Measurements from ENCODE around the gene METTL1. TPM values are rescaled to one million over a fixed set of nuclear protein-coding genes. Genes with fewer than 3 reads are reported as not detected.

METTL1 gene
- total and polyA plus RNA-seq, 7 donors: 3.8 to 16.7 (median 9.3) TPM

- intact Hi-C loops (cut with DNase I): no loop called here
- peaks cover 12 to 26% (median 17%) of the 10 kb centered on the region in 3 donors for H3K27me3 ChIP-seq
- TF ChIP-seq POLR2A (IDR thresholded peaks at IDR 0.05): no peak
- no peak for TF ChIP-seq EP300 (IDR thresholded peaks at IDR 0.05)
- TF ChIP-seq, protein P1, sequence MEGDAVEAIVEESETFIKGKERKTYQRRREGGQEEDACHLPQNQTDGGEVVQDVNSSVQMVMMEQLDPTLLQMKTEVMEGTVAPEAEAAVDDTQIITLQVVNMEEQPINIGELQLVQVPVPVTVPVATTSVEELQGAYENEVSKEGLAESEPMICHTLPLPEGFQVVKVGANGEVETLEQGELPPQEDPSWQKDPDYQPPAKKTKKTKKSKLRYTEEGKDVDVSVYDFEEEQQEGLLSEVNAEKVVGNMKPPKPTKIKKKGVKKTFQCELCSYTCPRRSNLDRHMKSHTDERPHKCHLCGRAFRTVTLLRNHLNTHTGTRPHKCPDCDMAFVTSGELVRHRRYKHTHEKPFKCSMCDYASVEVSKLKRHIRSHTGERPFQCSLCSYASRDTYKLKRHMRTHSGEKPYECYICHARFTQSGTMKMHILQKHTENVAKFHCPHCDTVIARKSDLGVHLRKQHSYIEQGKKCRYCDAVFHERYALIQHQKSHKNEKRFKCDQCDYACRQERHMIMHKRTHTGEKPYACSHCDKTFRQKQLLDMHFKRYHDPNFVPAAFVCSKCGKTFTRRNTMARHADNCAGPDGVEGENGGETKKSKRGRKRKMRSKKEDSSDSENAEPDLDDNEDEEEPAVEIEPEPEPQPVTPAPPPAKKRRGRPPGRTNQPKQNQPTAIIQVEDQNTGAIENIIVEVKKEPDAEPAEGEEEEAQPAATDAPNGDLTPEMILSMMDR (IDR thresholded peaks at IDR 0.05): no peak
- no peak for TF ChIP-seq POLR2AphosphoS5 (IDR thresholded peaks at IDR 0.05)
- no peaks in the 10 kb centered on the region for H3K9me3 ChIP-seq
- no peak overlapping the region for H3K4me3 ChIP-seq
- WGBS, 2 donors: 92 to 94% methylated on average over 25 of the region's 25 CpGs
- H3K36me3 ChIP-seq: peaks cover 0 to 22% (median 13%) of the 10 kb centered on the region in 4 donors
- no peak overlapping the region for H3K27ac ChIP-seq
- peaks cover 0 to 23% (median 20%) of the 10 kb centered on the region in 4 donors for H3K4me1 ChIP-seq
- peak; percentile 54 for DNase-seq
These were observed 13.1 kb downstream of the METTL1 start for GRCh38 chr12:57758552-57759359.

- Histone ChIP-seq H3K9me3 (no peaks in the 10 kb centered on the region), H3K4me1 (peaks cover 0 to 26% (median 22%) of the 10 kb centered on the region in 4 donors), H3K27ac (no peak overlapping the region), H3K27me3 (peaks cover 7 to 17% (median 8%) of the 10 kb centered on the region in 3 donors), H3K36me3 (peaks cover 0 to 22% (median 13%) of the 10 kb centered on the region in 4 donors), H3K4me3 (no peak overlapping the region)
- no peak for DNase-seq
- intact Hi-C loops (cut with DNase I): no loop called here
- TF ChIP-seq POLR2A (IDR thresholded peaks at IDR 0.05): no peak
- no peak for TF ChIP-seq POLR2AphosphoS5 (IDR thresholded peaks at IDR 0.05)
- TF ChIP-seq, protein P1 (IDR thresholded peaks at IDR 0.05): no peak
- no peak for TF ChIP-seq EP300 (IDR thresholded peaks at IDR 0.05)
- WGBS, 2 donors: 94 to 96% methylated on average over 4 of the region's 4 CpGs
These were observed 14.1 kb downstream of the METTL1 start for GRCh38 chr12:57757771-57758170.

DNA sequence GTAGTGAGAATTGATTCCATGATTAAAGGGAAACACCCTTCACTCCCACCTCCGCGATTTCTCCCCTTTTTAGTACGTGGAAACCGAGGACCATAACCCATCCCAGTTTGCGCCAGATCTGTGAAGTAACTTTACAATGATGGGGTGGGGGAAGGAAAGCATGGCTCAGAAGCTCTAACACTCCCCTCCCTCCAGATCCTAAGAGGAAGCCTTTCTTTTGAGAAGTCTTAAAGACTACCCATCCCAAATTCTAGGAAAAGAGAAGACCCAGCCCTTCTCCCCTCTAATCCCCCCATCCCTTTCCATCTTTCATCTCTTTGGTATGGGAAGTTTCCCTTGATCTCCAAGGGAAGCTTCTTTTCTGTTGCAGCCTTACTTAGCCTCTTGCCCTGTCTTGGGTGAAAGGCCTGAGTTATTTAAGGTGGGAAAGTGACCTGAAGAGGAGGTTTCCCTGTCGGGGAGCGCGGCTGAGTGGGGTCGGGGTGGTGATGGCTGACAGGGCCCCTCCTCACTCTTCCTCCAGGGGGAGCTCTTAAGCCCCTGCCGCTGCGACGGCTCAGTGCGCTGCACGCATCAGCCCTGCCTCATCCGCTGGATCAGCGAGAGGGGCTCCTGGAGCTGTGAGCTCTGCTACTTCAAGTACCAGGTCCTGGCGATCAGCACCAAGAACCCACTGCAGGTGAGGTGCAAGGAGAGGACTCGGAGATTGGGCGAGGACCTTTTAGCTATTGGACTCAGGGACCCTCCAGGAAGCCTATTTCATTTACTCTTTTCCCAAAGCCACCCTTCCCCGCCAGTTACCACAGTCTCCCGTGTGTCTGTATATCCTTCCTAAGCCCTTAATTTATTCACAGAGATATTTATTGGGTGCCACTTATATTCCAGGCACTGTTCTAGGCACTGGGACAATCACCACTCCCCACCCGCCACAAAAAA lies 15.2 kb downstream of the METTL1 start:
- no peaks in the 10 kb centered on the region for H3K9me3 ChIP-seq

More for the DNA sequence above, 15.2 kb downstream of the METTL1 start:
- H3K36me3 ChIP-seq: peaks cover 0 to 22% (median 13%) of the 10 kb centered on the region in 4 donors
- H3K27me3 ChIP-seq: peaks cover 0 to 6% (median under 1%) of the 10 kb centered on the region in 3 donors
- H3K4me1 ChIP-seq: peaks cover 0 to 29% (median 25%) of the 10 kb centered on the region in 4 donors
- peak overlapping the region in 1 of 4 donors; percentile 67 for H3K27ac ChIP-seq
- peak; percentile 65 for DNase-seq
- 28 to 31% methylated on average over 22 of the region's 22 CpGs for WGBS, 2 donors
- H3K4me3 ChIP-seq: peak overlapping the region in 3 of 4 donors; percentile 80 to 93 (median 87)
- intact Hi-C loops (cut with DNase I): no loop called here
- no peak for TF ChIP-seq EP300 (IDR thresholded peaks at IDR 0.05)
- TF ChIP-seq, protein P1 (IDR thresholded peaks at IDR 0.05): peak in 3 of 4 experiments; percentile 20 to 69 (median 42)

All from sigmoid colon (tissue), 7 donors.